Measurements from ENCODE around the gene R3HDM4.
"Not testable (repeated sequence)": the region's sequence is repeated elsewhere in the genome, so short reads cannot be mapped to it uniquely, and the experiment has no call there.

The R3HDM4 gene

GRCh38 chr19:911197-912033 is 1.6 kb downstream of the R3HDM4 start:
- no peak for DNase-seq (ENCODE audit: low read depth)

GRCh38 chr19:907183-907853 is 5.7 kb downstream of the R3HDM4 start:
- no peak for DNase-seq (ENCODE audit: low read depth)

- DNase-seq (ENCODE audit: low read depth) = no peak
Observed at GRCh38 chr19:906480-906879, 6.5 kb downstream of the R3HDM4 start.

GRCh38 chr19:904545-904944 is 8.5 kb downstream of the R3HDM4 start:
- DNase-seq (ENCODE audit: low read depth) = no peak

GRCh38 chr19:903266-903797 is 9.7 kb downstream of the R3HDM4 start:
- no peak for DNase-seq (ENCODE audit: low read depth)

- DNase-seq (ENCODE audit: low read depth) = no peak
Observed at GRCh38 chr19:902446-903226, 10.4 kb downstream of the R3HDM4 start.

GRCh38 chr19:902093-902370 is 11.0 kb downstream of the R3HDM4 start:
- DNase-seq (ENCODE audit: low read depth) = no peak

GRCh38 chr19:901216-902092 is 11.6 kb downstream of the R3HDM4 start:
- no peak for DNase-seq (ENCODE audit: low read depth)

GRCh38 chr19:900302-901111 is 12.5 kb downstream of the R3HDM4 start:
- DNase-seq (ENCODE audit: low read depth) = no peak

- DNase-seq (ENCODE audit: low read depth) = no peak
Observed at GRCh38 chr19:900043-900301, 13.0 kb downstream of the R3HDM4 start.

GRCh38 chr19:899336-900042 is 13.5 kb downstream of the R3HDM4 start:
- no peak for DNase-seq (ENCODE audit: low read depth)

- DNase-seq (ENCODE audit: low read depth) = no peak
Observed at GRCh38 chr19:898663-899062, 14.4 kb downstream of the R3HDM4 start.

- no peak for DNase-seq (ENCODE audit: low read depth)
Observed at GRCh38 chr19:897442-898039, 15.5 kb downstream of the R3HDM4 start.

GRCh38 chr19:896999-897398 is 16.0 kb downstream of the R3HDM4 start:
- no peak for DNase-seq (ENCODE audit: low read depth)

- DNase-seq (ENCODE audit: low read depth) = no peak
Observed at GRCh38 chr19:896434-896833, 16.6 kb downstream of the R3HDM4 start.

- DNase-seq (ENCODE audit: low read depth) = peak; percentile 71
Observed at GRCh38 chr19:892894-893689, 19.9 kb downstream of the R3HDM4 start, which contains the start of the genes MED16 and RNU6-9. Gene MED16 (minus strand): TSS chr19:893187. CDS start chr19:891131, 2,056 bp downstream. Gene RNU6-9 (plus strand): TSS chr19:893484.

GRCh38 chr19:892243-892893 is 20.7 kb downstream of the R3HDM4 start:
- no peak for DNase-seq (ENCODE audit: low read depth)

GRCh38 chr19:891421-892200 is 21.4 kb downstream of the R3HDM4 start:
- DNase-seq (ENCODE audit: low read depth) = not testable (repeated sequence)

Measured in stimulated activated CD8-positive, alpha-beta memory T cell treated with anti-CD3 and anti-CD28 coated beads, Interleukin-15, amount 100 ng/mL, for 1 hour (primary cell).